GM12875 (cell line): ENCODE data around the gene POLD1.
A peak's percentile ranks its signal among the peaks of the same experiment; 100 is the strongest.

Source experiments
- H3K4me3 ChIP-seq: one replicate; pipeline ENCODE4 v1.5.1; 2011; ENCODE audit warnings: low read depth, low read length, control low read depth
- CTCF ChIP-seq: IDR thresholded peaks from 2 replicates; pipeline ENCODE4 v1.5.1; 2011; ENCODE audit warnings: low read depth, mild to moderate bottlenecking, control low read depth, inconsistent platforms, low read length, moderate library complexity, borderline replicate concordance; ENCODE audit not compliant: insufficient read depth

POLD1 gene

GRCh38 chr19:50425581-50425980, 41.4 kb downstream of the POLD1 start:
- no peak overlapping the region for H3K4me3 ChIP-seq
- no peak for TF ChIP-seq CTCF

- TF ChIP-seq CTCF: no peak
- no peak overlapping the region for H3K4me3 ChIP-seq
Measured at GRCh38 chr19:50427318-50427925, 43.3 kb downstream of the POLD1 start.

- TF ChIP-seq CTCF: no peak
- H3K4me3 ChIP-seq: peak overlapping the region; percentile 23
Measured at GRCh38 chr19:50427997-50428425, 43.9 kb downstream of the POLD1 start.

GRCh38 chr19:50428772-50429463, 44.8 kb downstream of the POLD1 start:
- TF ChIP-seq CTCF: no peak

GRCh38 chr19:50430888-50431342, 46.8 kb downstream of the POLD1 start:
- peak overlapping the region; percentile 58 for H3K4me3 ChIP-seq
- TF ChIP-seq CTCF: no peak

More at GRCh38 chr19:50428772-50429463, 44.8 kb downstream of the POLD1 start:
- H3K4me3 ChIP-seq: no peak overlapping the region

GRCh38 chr19:50431343-50432220, 47.4 kb downstream of the POLD1 start:
- peak overlapping the region; percentile 58 for H3K4me3 ChIP-seq
- TF ChIP-seq CTCF: no peak
